GM21723 (cell line): ENCODE results near the gene UQCC2.

Source experiments
- ATAC-seq: cut with Tn5 transposase; IDR thresholded peaks from one replicate; pipeline ENCODE4 v1.9.1; 2021; ENCODE audit warnings: mild to moderate bottlenecking, moderate library complexity; ENCODE audit not compliant: unreplicated experiment

The UQCC2 gene

DNA sequence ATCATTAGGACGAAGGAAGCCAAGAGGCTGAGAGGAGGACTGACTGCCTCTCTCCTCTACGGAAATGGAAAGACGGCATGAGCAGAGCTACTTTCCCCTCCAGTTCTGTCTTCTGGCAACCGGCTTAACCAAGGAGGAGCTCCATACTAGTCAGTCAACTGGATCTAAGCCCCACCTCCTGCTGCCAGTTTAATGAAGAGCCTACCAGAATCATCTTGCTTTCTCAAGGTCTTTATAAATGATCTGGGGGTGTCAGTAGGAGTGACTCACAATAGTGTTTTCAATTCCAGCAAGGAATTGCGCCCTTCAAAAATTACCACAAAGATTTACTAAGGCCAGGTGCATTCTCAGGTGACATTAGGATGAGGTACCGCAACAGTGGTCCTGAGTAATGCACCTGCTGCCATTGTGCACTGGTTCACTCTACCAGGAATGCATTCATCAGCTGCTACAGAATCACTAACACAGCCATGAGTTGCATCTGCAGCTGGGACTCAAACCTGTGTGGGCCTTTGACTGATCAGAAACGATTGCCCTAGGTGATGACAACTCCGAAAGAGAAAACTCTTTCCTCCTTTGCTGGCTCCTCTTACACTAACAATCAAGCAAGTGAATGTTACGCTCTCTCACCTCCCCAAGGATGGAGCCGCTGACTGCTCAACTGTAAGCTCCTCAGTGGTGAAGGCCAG lies 2.8 kb downstream of the UQCC2 start:
- no peak for ATAC-seq

DNA sequence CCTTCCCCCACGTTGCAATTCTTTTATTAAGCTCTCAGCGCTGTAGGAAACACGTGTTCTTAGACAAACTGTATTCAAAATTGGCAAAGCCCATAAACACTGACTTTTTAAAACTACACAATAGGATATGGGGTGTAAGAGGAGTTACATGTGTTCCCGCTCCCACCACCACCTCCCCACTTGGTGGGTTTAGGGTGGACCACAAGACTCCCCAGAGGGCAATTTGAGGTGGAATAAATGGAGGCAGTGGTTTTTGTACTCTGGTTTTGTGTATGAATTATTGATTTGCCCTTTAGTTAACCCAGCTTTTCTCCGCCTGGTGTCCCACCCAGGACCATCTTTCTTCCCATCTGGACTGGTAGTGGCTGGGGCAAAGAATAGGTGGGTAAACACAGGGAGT lies 3.7 kb downstream of the UQCC2 start:
- ATAC-seq = no peak

DNA sequence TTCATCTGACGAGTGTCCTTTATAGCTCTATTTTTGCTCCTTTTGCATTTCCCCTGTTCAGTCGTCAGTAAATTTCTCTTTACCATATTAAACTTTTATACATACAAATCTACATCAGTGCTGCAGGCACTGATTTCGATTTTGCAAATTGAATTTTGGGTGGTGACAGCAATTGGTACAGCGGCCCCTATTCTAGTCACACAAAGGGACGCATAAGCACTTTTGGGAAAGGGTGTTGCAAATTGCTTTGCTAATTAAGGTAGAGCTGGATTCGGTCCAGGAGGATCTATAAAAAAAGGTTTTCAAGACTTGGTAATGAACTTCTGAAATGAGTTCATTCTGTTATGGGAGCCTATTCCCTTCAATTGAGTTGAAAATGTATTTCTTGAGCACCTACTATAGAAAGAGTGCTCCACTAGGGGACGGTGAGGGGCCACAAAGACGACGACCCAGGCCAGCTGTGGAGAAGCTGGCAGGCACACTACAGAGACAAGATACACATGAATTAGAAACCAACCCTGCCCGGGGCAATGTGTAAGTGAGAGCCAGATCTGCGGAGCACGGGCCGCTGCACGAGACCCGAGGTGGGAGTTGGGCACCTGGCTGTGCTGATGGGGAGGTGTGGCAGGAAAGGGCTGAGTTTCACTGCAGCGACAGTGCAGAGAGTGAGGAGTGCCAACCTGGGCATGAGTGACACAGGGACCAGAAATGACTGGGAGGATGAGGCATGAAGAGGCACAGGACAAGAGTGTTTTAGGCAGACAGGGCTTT lies 5.4 kb downstream of the UQCC2 start:
- no peak for ATAC-seq

DNA sequence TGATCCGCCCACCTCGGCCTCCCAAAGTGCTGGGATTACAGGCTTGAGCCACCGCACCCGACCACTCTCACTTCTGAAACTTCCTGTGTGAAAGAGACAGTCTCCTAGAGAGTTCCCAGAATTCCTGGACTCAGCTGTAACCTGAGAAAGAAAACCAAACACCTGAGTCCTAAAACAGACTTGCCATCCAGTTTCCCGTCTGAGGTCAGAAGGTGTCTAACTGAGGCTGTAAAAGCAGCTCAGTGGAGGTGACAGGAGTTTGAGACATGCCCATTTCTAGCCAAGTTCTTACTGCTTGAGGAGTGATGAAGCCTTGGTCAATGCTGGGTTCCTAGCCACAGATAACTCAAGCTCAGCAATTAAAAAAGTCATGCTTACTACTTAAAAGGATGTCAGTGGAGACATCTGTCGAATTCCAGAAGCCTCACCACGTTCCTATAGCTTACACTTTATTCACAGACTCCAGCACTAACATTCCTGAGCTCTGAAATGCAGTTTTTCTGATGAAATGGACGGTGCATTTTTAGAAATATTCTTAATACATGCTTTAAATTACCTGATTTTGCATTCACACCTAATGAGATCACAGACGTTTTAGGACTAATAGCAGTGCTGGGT lies 6.1 kb downstream of the UQCC2 start:
- ATAC-seq = no peak

DNA sequence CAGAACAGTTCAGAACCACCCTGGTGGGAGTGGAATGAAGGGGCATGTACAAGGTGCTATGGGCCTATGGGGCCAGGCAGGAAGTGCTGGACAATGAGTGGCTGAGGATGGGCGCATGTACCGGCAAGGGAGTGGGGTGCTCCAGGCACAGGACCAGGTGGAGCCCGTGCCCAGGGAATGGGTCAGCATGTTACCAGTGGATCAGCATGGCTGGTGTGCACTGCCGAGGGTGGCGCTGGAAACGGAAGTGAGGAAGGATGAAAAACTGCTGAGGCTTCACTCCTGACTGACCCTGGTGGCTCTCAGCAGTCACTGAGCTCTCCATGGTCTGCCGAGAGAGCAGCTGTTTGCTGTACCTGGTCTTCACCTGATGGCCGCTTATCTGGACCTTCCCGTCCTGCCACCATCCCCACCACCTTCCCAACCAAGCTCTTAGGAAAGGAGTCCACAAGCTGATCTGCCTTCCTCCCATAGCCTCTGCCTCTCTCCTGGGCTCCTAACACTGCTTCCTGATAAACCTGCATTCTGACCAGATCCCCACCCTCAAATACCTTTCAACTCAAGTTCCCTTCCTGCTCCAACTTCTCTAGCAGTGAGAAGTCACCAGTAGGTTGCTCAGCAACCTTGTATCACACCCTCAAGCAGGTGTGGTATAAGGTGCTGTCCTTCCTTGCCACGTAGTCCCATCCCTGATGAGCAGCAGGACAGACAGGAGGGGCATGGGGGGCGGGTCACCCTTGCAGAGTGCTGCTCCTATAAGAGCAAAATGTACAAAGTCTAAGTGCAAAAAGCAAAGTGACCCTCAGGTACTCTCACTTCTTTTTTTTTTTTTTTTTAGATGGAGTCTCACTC lies 7.1 kb downstream of the UQCC2 start:
- ATAC-seq = no peak

DNA sequence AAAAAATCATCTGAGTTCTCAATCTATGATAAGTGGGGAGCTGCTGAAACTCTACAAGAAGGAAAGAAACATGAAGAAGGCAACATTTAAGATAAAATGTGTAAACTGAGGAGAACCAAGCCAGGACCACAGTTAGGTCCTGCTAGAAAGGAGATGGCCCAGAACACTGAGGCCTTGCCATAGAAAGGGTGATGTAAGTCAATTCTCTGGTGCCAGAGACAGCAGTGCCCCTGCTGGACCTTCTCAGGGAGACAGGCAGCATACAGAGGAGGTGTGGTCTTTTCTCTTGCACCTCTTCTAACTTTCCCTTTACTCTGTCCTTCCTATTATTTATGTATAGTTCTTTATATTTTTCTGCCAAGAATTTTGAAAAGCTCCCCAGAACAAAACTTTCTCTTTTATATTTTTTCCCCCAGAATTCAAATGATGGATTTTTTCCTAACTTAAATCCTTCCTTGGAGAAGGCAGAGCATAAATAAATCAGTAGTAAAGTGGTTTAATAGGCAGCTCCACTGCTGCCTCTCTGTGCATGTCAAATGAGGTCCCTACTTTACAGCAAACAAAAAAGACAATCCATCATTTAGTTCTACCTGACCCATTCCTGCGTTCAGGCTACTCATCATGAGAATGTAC lies 9.0 kb downstream of the UQCC2 start:
- no peak for ATAC-seq

DNA sequence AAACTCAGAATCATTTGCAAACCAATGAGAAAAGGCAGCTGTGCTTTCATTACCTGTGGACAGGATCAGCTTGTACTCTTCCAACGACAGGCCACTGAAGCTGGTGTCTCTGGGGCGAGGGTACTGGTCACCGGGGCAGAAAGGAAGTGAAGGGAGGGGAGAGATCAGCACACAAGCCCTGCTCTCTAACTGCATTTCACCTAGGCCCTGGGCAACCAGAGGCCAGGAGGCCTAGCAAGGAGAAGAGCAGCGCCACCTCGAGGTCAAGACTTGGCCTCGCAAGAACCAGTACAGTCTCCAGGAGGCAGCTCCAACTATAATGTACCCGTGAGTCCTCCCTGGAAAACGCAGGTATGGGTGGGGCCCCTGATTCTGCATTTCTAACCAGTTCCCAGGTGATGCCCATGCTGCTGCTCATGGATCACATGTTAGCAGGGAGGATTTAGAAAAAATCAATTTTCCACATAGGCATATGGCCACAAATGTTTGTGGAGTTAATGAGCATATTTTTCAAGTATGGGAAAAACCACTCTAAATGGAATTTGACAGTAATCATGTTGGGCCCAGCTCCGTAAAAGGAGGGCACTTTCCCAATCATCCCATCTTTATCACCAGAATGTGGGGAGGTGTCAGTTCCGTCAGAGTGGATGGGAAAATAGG lies 11.0 kb downstream of the UQCC2 start:
- no peak for ATAC-seq

DNA sequence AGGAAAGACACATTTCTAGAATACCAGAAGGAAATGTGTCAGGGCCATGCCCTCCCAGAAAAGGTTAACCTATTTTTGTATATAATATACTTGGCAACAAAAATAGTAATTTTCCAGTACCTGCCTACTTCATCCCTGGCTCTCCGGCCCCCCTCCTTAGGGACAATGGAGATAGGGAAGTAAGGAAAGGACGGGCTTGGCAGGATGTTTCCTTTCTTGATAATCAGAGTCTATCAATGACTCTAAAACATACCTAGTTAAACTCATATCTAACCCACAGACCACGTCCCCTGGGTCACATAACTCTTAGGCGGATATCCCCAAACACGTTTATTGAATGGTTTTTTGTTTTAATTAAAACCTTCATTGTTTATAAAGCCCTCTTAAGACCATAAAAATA lies 11.8 kb downstream of the UQCC2 start:
- no peak for ATAC-seq

DNA sequence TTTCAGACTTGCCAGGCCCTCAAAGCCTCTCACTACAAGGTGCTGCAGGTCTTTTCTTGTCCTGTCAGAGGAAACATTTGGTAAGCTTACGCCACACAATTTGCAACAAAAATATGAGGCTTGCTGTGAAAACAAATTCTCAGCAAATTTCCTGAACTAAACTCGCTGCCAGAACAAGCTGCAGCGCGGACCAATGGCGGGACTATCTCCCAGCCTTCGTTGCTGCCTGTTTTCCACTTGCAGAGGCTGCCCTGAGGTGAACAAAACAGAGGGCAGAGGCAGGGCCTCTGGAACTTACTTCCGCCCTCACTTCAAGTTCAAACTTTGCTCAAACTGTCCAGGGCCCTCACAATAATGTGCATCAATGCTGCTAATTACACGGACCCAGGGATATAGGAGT lies 12.4 kb downstream of the UQCC2 start:
- no peak for ATAC-seq

DNA sequence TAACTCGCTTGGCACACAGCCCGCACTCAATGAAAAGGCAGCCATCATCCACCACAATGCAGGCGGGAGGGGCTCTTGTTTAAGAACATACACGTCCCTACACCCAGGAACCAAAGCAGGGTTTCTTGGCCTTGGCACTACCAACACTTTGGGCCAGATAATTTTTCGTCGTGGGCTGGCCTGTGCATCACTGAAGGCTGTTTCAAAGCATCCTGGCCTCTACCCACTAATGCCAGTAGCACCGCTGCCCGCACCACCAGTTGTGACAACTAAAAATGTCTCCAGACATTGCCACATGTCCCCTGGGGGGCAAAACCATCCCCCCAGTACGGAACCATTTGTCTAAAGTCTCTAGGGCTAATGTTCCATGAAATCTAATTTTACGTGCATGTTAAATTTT lies 13.0 kb downstream of the UQCC2 start:
- ATAC-seq = no peak

DNA sequence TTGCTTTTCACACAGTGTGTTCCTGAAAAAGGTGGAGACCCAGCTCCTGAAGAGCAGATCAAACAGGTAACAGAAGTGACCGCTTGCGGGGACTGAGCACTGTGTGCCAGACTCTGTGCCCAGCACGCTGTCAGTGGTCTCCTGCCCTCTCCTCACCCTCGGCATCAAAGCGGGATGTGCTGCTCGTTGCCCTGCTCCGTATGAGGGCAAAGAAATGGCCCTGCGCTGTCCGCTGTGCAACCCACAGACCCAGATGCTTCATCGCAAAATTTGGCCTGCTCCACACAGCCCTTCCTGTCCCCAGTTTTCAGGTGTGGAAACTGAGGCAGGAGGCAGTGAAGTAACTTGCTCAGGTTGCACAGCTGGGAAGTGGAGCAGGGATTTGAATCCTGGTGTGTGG lies 13.7 kb downstream of the UQCC2 start:
- no peak for ATAC-seq

DNA sequence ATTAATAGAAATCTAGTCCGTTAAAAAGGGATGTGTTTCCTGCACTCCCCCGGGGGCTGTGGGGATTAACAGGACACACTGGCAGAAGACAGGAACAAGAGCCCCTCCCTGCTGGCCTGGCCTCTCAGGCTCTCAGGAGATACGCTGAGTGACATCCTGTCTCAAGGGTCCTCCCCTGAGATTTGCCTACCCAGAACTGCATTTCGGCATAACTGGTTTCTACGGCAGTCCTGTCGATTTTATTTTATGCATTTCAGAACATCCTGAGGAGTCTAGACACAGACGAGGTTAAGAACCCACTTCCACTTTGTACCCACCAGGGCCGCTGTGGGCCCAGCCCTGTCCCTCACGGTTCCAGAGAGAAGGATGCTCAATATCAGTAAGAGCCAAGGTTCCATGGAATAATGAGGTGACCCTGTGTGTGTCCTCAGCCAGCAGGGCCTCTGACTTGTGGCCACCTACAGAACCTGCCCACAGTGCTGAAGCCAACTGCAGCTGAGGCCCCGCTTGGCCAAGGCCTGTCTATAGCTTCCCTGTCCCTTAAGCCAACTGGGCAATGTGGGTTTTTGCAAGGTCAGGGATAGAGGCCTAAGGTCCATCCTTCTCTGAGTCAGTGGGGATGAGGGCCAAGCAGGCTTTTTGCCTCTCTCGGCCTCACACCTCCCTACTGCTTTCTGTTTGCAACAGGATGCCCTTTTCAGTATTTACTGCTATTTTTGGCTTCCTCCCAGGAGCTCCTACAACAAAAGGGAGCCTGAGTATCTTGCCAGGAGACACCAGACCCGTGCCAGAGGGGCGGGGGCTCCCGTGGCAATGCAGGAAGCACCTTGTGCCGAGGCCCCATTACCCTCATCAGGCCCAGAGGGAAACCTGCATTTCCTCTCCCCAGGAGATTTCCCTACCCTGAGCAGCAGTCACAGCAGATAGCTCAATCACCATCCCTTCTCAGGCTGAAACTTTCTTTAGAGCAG lies 14.7 kb downstream of the UQCC2 start:
- ATAC-seq = no peak

DNA sequence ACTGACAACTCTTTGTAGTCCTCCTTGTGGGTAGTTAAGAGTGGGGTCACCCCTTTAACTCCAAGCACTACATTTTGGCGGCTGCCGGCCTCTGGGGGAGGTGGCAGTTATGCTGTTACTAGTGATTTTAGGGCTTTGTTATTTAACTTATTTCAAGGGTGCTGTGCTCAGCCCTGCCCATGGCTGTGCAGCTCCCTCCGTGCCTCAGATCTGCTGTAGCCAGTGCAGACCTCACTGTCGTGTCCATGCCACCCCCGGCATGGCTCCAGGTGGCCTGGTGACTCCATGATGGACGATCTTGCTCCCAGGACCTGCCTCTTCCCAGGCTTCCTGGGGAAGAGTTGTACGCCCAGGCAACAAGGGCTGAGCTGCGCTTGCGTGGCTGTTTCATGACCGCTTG lies 15.4 kb downstream of the UQCC2 start:
- no peak for ATAC-seq

DNA sequence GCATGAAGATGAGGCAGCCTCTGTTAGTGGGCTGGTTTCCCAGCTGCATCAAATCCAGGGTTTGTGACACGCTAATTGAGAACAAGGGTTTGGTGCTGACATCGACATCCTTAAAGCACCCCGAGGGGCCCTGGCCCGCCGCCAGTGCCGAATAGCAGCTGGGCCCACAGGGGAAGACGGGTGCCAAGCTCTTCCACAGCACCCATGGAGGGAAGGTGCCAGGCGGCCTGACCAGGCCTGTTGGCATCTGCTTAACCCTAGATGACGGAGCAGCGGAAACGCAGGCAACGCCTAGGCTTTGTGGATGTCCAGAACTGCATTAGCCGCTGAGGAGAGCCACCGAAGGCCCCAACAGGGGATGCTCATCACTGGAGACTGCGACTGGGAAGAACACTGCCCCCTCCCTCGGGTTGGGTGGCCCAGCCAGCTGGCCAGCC lies 16.0 kb downstream of the UQCC2 start:
- ATAC-seq = no peak

DNA sequence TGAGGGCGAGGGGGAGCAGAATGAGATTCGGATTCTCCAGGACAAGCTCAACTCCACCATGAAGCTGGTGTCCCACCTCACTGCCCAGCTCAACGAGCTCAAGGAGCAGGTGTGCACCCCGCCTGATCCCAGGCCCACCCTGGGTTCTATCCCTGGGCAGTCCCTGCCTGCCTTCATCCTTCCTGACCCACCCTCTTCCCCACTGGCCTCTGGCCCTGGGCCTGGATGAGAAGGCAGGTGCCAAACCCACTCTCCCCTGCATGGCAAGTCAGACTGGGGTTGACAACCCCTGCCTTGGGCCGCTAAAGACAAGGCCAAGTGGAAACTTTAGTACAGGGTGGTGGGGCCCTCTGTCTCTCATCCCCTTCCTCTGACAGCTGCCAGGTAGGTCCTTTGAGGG lies 16.5 kb downstream of the UQCC2 start:
- ATAC-seq = no peak

DNA sequence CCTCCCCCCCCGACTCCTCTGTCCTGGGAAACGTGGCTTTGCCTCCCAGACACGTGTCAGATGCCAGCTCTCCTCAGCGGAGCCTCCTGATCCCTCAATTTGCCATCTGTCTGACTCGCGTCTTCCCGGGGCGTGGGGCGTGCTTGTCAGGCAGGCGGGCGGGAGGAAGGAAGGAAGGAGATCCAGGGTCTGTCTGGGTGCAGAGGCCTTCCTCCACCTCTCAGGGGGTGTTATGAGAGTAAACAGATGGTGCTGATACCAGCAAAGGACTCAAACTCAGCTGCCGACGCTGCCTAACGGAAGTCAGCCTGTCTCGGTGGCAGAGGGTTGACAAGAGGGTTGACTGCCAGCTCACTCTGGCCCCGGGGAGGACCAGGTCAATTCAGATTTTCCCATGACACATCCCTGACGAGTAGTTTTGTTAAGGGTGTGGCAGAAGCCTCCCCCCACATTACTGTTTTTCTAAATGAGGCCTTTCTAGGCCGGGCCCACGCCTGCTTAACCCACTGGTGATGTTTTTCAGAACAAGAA lies 17.0 kb downstream of the UQCC2 start:
- no peak for ATAC-seq

DNA sequence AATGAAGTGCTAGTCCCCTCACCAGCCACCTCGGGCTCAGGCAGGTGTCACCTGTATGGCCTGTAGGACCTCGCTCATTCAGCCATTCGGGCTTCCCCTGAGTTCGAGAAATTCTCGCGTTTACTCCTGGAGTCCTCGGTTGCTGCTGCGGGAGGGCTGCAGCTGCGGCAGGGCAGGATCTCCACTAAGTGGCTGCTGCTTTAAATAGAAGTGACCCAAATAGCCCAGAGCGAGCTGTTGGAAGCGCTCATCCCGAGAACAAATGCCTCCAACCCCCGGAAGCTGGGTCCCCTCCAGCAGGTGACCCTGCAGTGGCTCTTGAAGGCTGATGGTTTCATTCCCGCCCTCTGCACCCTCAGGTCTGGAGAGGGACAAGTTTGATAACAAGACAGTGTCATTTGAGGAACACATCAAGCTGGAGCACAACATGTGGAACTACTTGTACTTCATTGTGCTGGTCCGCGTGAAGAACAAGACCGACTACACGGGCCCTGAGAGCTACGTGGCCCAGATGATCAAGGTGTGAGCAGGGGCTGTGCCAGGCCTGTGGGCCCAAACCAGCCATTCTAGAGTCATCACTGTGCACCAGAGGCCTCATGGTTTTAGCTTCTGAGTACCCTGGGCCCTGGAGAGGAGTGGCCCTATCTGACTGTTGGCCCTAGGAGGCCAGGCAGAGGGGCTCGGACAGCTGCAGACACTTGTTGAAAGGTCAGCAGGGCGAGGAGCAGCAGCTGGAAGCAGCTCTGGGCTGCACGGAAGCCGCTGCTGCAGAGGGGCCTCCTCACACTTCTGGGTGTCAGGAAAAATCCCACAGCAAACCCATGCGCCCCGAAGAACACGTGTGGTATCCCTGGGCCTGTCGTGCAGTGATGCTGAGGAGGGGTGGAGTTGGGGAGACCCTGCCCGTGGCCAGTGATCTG lies 18.1 kb downstream of the UQCC2 start:
- no peak for ATAC-seq

DNA sequence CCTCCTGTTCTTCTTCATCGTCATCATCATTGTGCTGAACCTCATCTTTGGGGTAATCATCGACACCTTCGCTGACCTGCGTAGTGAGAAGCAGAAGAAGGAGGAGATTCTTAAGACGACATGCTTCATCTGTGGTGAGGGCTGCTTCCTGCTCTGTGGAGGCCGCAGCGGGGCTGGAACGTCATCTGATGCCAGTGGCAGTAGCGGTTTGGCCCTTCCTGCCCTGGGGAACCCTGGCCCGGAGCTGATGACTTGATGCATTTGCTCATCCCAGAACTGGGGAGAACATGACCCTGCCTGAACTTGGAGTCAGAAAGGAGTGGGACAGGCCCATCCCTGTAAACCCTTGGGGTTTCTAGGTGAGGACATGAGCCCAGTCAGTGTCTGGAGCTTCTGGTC lies 18.7 kb downstream of the UQCC2 start:
- no peak for ATAC-seq
